Stomach smooth muscle (tissue), 2 donors: ENCODE measurements around the gene ANGPTL7.
"Not testable (repeated sequence)": the region's sequence is repeated elsewhere in the genome, so short reads cannot be mapped to it uniquely, and the experiment has no call there.

Experiments
- H3K27ac ChIP-seq: one replicate; pipeline ENCODE4 v1.7.0; 2013; ENCODE audit warnings: mild to moderate bottlenecking, low read length, inconsistent platforms
- H3K27me3 ChIP-seq, 2 donors: one replicate each; pipeline ENCODE4 v1.7.0; 2013; ENCODE audit warnings: low read length in 2 of 2; ENCODE audit not compliant: insufficient read depth in 2 of 2, control insufficient read depth in 1 of 2
- H3K36me3 ChIP-seq, 2 donors: one replicate each; pipeline ENCODE4 v1.7.0; 2013; ENCODE audit warnings: low read length in 2 of 2; ENCODE audit not compliant: control insufficient read depth in 2 of 2, insufficient read depth in 2 of 2
- H3K4me1 ChIP-seq: one replicate; pipeline ENCODE4 v1.7.0; 2013; ENCODE audit warnings: low read length; ENCODE audit not compliant: control insufficient read depth, insufficient read depth
- H3K4me3 ChIP-seq, 2 donors: one replicate each; pipeline ENCODE4 v1.7.0; 2013; ENCODE audit warnings: low read length in 2 of 2
- H3K9ac ChIP-seq, 2 donors: one replicate each; pipeline ENCODE4 v1.7.0; 2013; ENCODE audit warnings: low read length in 2 of 2, mild to moderate bottlenecking in 1 of 2
- H3K9me3 ChIP-seq, 2 donors: one replicate each; pipeline ENCODE4 v1.7.0; 2013; ENCODE audit warnings: low read length in 2 of 2; ENCODE audit not compliant: control insufficient read depth in 2 of 2
- donor health status: healthy.
- donor health status: Pancreatic carcinoma.

Gene ANGPTL7

DNA sequence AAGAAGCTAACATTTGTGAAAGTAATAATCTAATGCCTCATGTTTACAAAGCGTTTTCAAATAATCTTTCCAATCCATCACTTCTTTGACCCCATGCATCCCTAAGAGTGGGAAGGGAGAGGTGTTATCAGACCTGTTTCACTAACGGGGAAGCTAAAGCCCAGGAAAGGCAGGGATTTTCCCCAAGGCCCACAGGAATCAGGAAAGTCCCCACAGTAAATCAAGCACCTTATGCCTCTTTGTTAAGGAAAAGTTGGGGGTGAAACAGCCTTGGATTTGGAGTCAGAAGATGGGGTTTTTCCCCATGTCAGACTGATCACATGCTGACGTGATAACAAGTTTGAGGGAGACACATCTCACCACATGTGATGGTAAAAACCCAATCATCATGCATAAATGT lies 20.0 kb upstream of the ANGPTL7 start:
- H3K27ac ChIP-seq: no peak overlapping the region
- H3K36me3 ChIP-seq: peaks cover 0 to 3% of the 10 kb centered on the region in 2 donors
- H3K9ac ChIP-seq: no peak overlapping the region
- no peaks in the 10 kb centered on the region for H3K4me1 ChIP-seq
- no peak overlapping the region for H3K4me3 ChIP-seq
- no peaks in the 10 kb centered on the region for H3K27me3 ChIP-seq
- no peaks in the 10 kb centered on the region for H3K9me3 ChIP-seq

DNA sequence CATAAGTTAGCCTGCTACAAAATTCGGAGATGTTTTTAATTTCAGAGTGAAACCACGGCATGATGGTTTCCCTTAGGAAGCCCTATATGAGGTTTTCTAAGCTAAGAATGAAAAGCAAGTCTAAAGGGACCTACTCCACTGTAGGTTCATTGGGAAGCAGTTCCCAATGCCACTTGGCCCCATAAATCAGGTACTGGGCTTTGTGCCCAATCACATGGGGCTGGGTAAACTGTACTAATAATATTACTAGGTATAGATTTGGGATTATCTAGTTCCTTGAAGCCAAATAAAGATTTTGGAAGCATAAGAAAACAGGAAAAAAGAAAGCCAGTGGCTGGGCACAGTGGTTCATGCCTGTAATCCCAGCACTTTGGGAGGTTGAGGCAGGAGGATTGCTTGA lies 19.1 kb upstream of the ANGPTL7 start:
- Histone ChIP-seq H3K4me3 (no peak overlapping the region), H3K27ac (no peak overlapping the region), H3K36me3 (peaks cover 2 to 3% of the 10 kb centered on the region in 2 donors), H3K27me3 (no peaks in the 10 kb centered on the region), H3K9me3 (no peaks in the 10 kb centered on the region), H3K9ac (no peak overlapping the region), H3K4me1 (no peaks in the 10 kb centered on the region)

DNA sequence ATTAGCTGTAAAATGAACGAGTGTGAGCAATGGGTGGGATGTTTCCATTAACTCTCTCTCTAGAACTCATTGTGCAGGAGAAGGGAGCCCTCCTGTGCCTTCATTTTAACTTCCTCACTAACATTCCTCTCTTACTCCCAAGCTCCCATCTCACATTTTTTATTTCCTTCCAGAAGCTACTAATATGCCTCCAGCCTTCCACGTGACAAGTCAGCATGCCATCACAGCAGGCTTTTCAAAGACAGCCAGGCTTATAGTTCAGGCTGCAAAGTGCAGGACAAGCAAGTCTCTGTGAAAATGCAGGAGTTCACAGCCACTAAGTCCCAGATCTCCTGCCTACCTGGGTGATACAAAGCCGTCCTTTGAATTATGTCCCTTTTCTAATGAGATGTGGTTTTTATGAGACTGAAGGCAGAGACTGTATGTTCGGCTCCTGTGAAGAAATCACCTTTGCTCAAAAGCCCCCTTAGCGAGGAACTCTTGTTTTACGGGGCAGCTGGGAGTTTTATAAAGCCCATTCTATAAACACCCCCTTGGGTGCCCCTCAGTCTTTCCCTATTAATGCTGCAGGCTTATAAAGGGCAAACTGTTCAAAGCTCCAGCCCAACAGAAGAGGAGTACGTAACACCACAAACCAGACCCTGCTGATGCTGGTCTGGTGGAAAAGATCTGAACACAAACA lies 14.8 kb upstream of the ANGPTL7 start:
- Histone ChIP-seq H3K27me3 (no peaks in the 10 kb centered on the region), H3K9me3 (no peaks in the 10 kb centered on the region), H3K4me1 (no peaks in the 10 kb centered on the region), H3K9ac (no peak overlapping the region), H3K36me3 (peaks cover 0 to 4% of the 10 kb centered on the region in 2 donors), H3K4me3 (no peak overlapping the region), H3K27ac (no peak overlapping the region)

DNA sequence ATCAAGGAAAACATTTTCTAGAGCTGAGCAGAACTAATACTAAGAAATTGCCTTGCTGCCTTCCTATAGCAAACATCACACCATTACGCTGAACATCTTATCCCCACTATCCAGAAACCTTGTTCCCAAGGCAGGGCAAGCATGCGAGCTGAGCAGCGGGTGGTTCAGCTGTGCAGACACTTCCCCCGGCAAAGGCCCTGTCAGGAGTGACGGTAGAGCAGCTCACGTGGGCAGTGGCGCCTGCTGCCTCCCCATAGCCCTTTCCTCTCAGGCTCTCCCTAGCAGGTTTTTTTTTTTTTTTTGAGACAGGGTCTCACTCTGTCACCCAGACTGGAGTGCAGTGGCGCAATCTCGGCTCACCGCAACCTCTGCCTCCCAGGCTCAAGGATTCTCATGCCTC lies 13.7 kb upstream of the ANGPTL7 start:
- Histone ChIP-seq H3K27ac (no peak overlapping the region), H3K9ac (no peak overlapping the region), H3K4me3 (no peak overlapping the region), H3K4me1 (peaks cover 4% of the 10 kb centered on the region), H3K36me3 (peaks cover 2 to 4% of the 10 kb centered on the region in 2 donors), H3K9me3 (no peaks in the 10 kb centered on the region), H3K27me3 (no peaks in the 10 kb centered on the region)

DNA sequence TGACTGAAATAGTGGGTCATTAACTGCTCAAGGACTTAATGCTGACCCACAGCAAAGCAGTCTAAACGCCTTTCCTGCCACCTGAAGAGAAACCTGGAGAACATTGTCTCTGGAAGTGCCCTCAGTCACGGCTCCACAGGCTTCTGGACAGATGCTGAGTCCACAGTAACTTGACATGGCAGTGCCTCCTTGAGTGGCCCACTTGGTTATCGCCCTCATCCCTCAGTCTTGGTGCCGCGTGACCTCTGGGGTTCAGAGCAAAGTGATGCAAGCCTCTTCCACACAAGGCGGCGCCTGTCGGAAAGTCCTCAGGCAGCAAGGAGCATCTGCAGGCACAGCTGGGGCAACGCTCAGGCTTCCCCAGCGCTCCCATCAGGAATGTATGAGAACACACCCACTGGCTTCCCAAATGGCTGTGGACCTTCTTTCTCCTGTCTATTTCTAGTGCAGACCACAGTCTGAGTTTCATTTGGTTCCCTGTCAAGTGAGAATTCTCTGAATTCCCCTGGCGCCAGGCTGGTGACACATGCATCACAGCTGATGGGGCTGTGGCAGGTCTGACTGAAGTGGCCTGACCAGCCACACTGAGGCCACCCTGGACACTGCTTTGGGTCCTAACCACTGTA lies 13.0 kb upstream of the ANGPTL7 start:
- Histone ChIP-seq H3K9me3 (no peaks in the 10 kb centered on the region), H3K9ac (no peak overlapping the region), H3K4me1 (peaks cover 4% of the 10 kb centered on the region), H3K4me3 (no peak overlapping the region), H3K27me3 (no peaks in the 10 kb centered on the region), H3K27ac (no peak overlapping the region), H3K36me3 (peaks cover 2 to 6% of the 10 kb centered on the region in 2 donors)

DNA sequence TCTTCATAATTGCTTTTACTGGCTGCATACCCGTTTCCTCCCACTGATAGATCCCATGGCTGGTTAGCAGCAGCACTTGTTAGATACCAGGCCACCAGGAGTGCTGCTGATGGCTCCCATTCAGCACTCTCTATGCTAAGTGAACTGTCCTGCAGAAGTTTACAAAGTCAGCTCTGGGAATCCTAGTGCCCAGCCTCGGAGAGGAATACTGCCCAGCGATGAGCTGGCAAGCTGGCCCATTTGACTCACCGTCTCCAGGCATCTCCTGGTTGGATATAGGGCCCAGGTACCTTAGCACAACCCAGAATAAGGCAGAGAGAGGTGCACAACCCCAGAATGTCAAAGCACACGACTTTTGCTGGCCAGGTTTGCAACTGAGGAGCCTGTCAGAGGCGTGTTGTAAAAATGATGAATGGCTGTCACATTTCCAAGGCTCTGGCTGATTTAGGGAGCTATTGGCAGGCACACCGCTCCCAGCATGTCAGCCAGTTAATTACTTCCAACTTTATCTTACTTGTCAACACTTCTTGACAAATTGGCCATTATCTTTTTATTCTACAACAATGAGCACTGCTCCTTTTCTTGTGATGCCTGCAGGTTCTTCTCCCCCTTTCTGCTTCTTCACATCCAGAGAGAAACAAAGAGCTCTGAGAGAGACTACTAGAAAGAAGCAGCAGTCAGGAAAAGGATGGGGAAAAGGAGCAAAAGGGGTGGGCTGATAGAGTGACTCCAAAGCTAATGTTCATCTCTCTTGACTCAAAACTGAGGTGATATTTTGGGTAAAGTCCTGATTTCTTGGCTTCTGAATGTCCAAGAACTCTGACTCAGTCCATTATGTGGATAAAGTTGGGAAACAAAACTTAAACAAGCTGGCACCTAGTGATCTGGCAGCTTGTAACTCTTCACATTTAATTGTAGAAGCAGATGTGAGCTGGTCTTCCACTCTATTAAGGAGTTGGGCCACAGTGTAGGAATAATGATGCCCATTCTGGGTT lies 10.8 kb upstream of the ANGPTL7 start:
- H3K27ac ChIP-seq: no peak overlapping the region

DNA sequence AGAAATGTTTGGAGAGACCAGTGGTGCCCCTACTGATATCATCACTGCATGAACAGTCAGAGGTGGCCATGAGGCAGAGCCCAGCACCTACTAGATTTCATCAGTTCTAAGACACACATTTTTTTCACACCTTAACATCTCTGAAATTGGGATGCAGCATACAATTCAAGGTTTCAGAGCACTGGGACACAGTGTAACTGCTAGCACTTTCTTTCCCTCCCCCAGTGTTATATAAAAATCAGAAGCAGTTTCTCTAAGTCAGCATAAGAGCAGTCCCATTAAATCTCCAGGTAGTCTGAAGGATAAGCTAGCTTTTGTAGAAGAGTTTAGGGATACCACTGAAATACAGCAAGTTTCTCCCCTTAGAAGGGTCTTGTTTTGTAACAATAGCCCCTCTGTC lies 10.0 kb upstream of the ANGPTL7 start:
- no peaks in the 10 kb centered on the region for H3K27me3 ChIP-seq
- H3K9ac ChIP-seq: no peak overlapping the region
- H3K4me1 ChIP-seq: peaks cover 4% of the 10 kb centered on the region
- no peak overlapping the region for H3K4me3 ChIP-seq
- peaks cover 2 to 11% of the 10 kb centered on the region in 2 donors for H3K36me3 ChIP-seq
- no peaks in the 10 kb centered on the region for H3K9me3 ChIP-seq
- H3K27ac ChIP-seq: no peak overlapping the region

More for the DNA sequence above, 10.8 kb upstream of the ANGPTL7 start:
- Histone ChIP-seq H3K27me3 (no peaks in the 10 kb centered on the region), H3K9ac (no peak overlapping the region), H3K4me3 (no peak overlapping the region), H3K9me3 (no peaks in the 10 kb centered on the region), H3K4me1 (peaks cover 4% of the 10 kb centered on the region), H3K36me3 (peaks cover 2 to 11% of the 10 kb centered on the region in 2 donors)

DNA sequence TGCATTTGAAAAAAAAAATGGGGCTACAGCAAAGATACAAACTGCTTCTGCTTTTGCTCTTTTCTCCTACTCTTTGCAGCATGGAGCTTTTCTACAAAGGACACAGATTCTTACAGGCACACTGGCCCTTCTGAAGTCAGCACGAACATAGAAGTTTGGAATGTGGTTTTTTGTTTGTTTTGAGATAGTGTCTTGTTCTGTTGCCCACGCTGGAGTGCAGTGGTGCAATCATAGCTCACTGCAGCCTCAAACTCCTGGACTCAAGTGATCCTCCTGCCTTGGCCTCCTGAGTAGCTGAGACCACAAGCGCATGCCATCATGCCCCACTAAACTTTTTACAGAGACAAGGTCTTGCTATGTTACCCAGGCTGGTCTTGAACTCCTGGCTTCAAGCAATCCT lies 9.4 kb upstream of the ANGPTL7 start:
- not testable (repeated sequence) for H3K27me3 ChIP-seq, H3K9me3 ChIP-seq, H3K9ac ChIP-seq, H3K4me3 ChIP-seq, H3K36me3 ChIP-seq, H3K4me1 ChIP-seq, H3K27ac ChIP-seq

DNA sequence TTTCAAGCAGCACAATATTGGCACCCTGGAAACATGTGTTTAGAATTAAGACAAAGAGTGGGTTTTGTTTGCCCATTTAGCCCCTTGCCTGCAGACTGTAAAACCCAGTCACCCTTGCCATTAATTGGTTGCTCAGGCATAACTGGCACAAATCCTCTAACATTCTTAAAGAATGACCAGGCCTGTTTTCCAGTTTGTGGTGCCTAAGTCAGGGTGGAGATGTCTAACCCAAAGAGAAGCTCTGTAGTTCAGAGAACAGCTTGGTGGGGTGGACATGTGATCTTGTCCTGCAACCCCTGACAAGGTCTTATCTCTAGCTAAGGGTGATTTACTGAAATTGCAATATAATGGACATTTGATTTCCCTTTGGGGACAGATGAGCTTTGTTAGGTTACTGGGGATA lies 8.8 kb upstream of the ANGPTL7 start:
- H3K27me3 ChIP-seq: no peaks in the 10 kb centered on the region
- no peak overlapping the region for H3K9ac ChIP-seq
- H3K27ac ChIP-seq: no peak overlapping the region
- peaks cover 4% of the 10 kb centered on the region for H3K4me1 ChIP-seq
- H3K4me3 ChIP-seq: no peak overlapping the region
- H3K9me3 ChIP-seq: no peaks in the 10 kb centered on the region
- H3K36me3 ChIP-seq: peaks cover 2 to 12% of the 10 kb centered on the region in 2 donors

DNA sequence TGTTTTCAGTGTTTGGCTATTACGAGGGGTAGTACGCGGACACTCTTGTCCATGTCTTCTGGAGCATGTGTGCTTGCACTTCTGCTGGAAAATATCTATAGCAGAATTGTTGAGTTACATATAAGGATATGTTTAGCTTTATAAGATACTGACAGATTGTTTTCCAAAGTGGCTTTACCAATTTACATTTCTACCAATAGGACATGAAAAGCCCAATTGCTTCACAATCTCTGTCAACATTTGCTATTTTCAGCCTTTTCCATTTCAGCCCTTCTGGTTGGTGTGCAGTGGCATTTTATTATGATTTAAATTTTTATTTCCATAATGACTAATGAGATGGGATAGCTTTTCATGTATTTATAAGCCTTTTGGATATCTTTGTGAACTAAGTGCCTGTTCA lies 6.3 kb upstream of the ANGPTL7 start:
- Histone ChIP-seq H3K27ac (no peak overlapping the region), H3K9me3 (no peaks in the 10 kb centered on the region)

More for the DNA sequence above, 6.3 kb upstream of the ANGPTL7 start:
- no peak overlapping the region for H3K4me3 ChIP-seq
- H3K36me3 ChIP-seq: peaks cover 2 to 14% of the 10 kb centered on the region in 2 donors
- H3K27me3 ChIP-seq: no peaks in the 10 kb centered on the region
- H3K4me1 ChIP-seq: peaks cover 11% of the 10 kb centered on the region
- no peak overlapping the region for H3K9ac ChIP-seq
